Astrocyte (in vitro differentiated cells and primary cell): ENCODE results near the gene UQCRC2. TPM values are rescaled to one million over a fixed set of nuclear protein-coding genes. Genes with fewer than 3 reads are reported as not detected.
A peak's percentile ranks its signal among the peaks of the same experiment; 100 is the strongest.

ENCODE experiments used
- DNase-seq: peaks from one replicate; pipeline ENCODE4 v3.0.0-alpha.2; 2010; ENCODE audit warnings: low read depth
- FAIRE-seq: peaks from 2 replicates; lab custom pipeline; 2011; peaks lifted over from hg19 to GRCh38; lab: Jason Lieb, UNC
- H2AFZ ChIP-seq: 2 replicates; pipeline ENCODE4 v1.6.0; 2012; ENCODE audit warnings: low read depth, low read length, inconsistent platforms
- H3K27ac ChIP-seq: 2 replicates; pipeline ENCODE4 v1.5.1; 2011; ENCODE audit warnings: low read depth, low read length, inconsistent platforms
- H3K27me3 ChIP-seq: 2 replicates; pipeline ENCODE4 v1.6.0; 2011; ENCODE audit warnings: low read length, inconsistent platforms; ENCODE audit not compliant: insufficient read depth
- H3K36me3 ChIP-seq: 2 replicates; pipeline ENCODE4 v1.5.1; 2011; ENCODE audit warnings: low read length, inconsistent platforms; ENCODE audit not compliant: insufficient read depth
- H3K4me1 ChIP-seq: 2 replicates; pipeline ENCODE4 v1.5.1; 2011; ENCODE audit warnings: low read length, inconsistent platforms; ENCODE audit not compliant: insufficient read depth
- H3K4me2 ChIP-seq: 2 replicates; pipeline ENCODE4 v1.6.0; 2012; ENCODE audit warnings: low read length, inconsistent platforms
- H3K4me3 ChIP-seq: 2 replicates; pipeline ENCODE4 v1.5.1; 2011; ENCODE audit warnings: low read depth, mild to moderate bottlenecking, low read length, inconsistent platforms; ENCODE audit not compliant: insufficient read depth
- H3K79me2 ChIP-seq: 2 replicates; pipeline ENCODE4 v1.6.0; 2012; ENCODE audit warnings: mild to moderate bottlenecking, low read length, inconsistent platforms; ENCODE audit not compliant: insufficient read depth
- H3K9ac ChIP-seq: 2 replicates; pipeline ENCODE4 v1.6.0; 2012; ENCODE audit warnings: mild to moderate bottlenecking, low read length, inconsistent platforms
- H3K9me3 ChIP-seq: 2 replicates; pipeline ENCODE4 v1.5.1; 2012; ENCODE audit warnings: low read depth, mild to moderate bottlenecking, low read length, inconsistent platforms; ENCODE audit not compliant: insufficient read depth
- H4K20me1 ChIP-seq: 2 replicates; pipeline ENCODE4 v1.6.0; 2012; ENCODE audit warnings: low read length, inconsistent platforms; ENCODE audit not compliant: insufficient read depth
- H3K27ac Mint-ChIP-seq: one replicate; pipeline ENCODE4 v1.8.0; 2021; ENCODE audit warnings: mild to moderate bottlenecking, mixed read lengths; ENCODE audit not compliant: unreplicated experiment
- H3K27me3 Mint-ChIP-seq: one replicate; pipeline ENCODE4 v1.8.0; 2021; ENCODE audit warnings: low read depth, mixed read lengths; ENCODE audit not compliant: unreplicated experiment
- H3K36me3 Mint-ChIP-seq: one replicate; pipeline ENCODE4 v1.8.0; 2021; ENCODE audit warnings: low read depth, mixed read lengths; ENCODE audit not compliant: unreplicated experiment
- H3K4me1 Mint-ChIP-seq: one replicate; pipeline ENCODE4 v1.8.0; 2021; ENCODE audit warnings: low read depth, mixed read lengths; ENCODE audit not compliant: unreplicated experiment
- H3K4me3 Mint-ChIP-seq: one replicate; pipeline ENCODE4 v1.8.0; 2021; ENCODE audit warnings: mild to moderate bottlenecking, moderate library complexity, mixed read lengths; ENCODE audit not compliant: unreplicated experiment
- H3K9me3 Mint-ChIP-seq: one replicate; pipeline ENCODE4 v1.8.0; 2021; ENCODE audit warnings: mild to moderate bottlenecking, mixed read lengths; ENCODE audit not compliant: unreplicated experiment
- CTCF ChIP-seq: IDR thresholded peaks from 2 replicates; pipeline ENCODE4 v1.5.1; 2011; ENCODE audit warnings: low read depth, mild to moderate bottlenecking, inconsistent platforms, low read length, moderate library complexity; ENCODE audit not compliant: insufficient read depth
- EZH2 ChIP-seq: IDR thresholded peaks from 2 replicates; pipeline ENCODE4 v1.6.1; 2012; ENCODE audit warnings: mild to moderate bottlenecking, low read length, inconsistent platforms; ENCODE audit not compliant: insufficient read depth
- total RNA-seq: library from RNA; stranded (reverse); gene quantifications from 2 replicates; pipeline ENCODE4 v1.2.1, GENCODE V29; 2021

UQCRC2 gene
- total RNA-seq, 1 donor from 2014 or later = 169 TPM

- TF ChIP-seq CTCF = no peak
- no peak for TF ChIP-seq EZH2
- Histone ChIP-seq H3K9ac (no peak overlapping the region), H4K20me1 (peaks cover 5% of the 10 kb centered on the region), H3K36me3 (no peaks in the 10 kb centered on the region), H3K4me3 (no peak overlapping the region), H2AFZ (no peak overlapping the region), H3K27ac (no peak overlapping the region), H3K4me1 (peaks cover 14% of the 10 kb centered on the region), H3K9me3 (no peaks in the 10 kb centered on the region), H3K27me3 (peaks cover 3% of the 10 kb centered on the region), H3K4me2 (no peak overlapping the region), H3K79me2 (peaks cover 12% of the 10 kb centered on the region)
- peaks cover 5% of the 10 kb centered on the region for H3K27me3 Mint-ChIP-seq
- DNase-seq (no peak), FAIRE-seq (no peak)
- H3K9me3 Mint-ChIP-seq = no peaks in the 10 kb centered on the region
- H3K27ac Mint-ChIP-seq = no peak overlapping the region
- no peak overlapping the region for H3K4me3 Mint-ChIP-seq
- no peaks in the 10 kb centered on the region for H3K36me3 Mint-ChIP-seq
- H3K4me1 Mint-ChIP-seq = peaks cover 2% of the 10 kb centered on the region
Observed at GRCh38 chr16:22004341-22004740, 51.2 kb downstream of the UQCRC2 start.

GRCh38 chr16:22005746-22006145, 52.6 kb downstream of the UQCRC2 start:
- no peak overlapping the region for H3K4me3 Mint-ChIP-seq
- Histone ChIP-seq H3K27ac (no peak overlapping the region), H3K9me3 (no peaks in the 10 kb centered on the region), H4K20me1 (peaks cover 17% of the 10 kb centered on the region), H3K36me3 (no peaks in the 10 kb centered on the region), H2AFZ (no peak overlapping the region), H3K79me2 (peaks cover 24% of the 10 kb centered on the region), H3K9ac (no peak overlapping the region), H3K4me3 (no peak overlapping the region), H3K4me1 (peaks cover 15% of the 10 kb centered on the region), H3K27me3 (peaks cover 3% of the 10 kb centered on the region), H3K4me2 (no peak overlapping the region)
- H3K9me3 Mint-ChIP-seq = no peaks in the 10 kb centered on the region
- DNase-seq (no peak), FAIRE-seq (no peak)
- TF ChIP-seq EZH2 (no peak), CTCF (no peak)
- peaks cover 5% of the 10 kb centered on the region for H3K27me3 Mint-ChIP-seq
- no peaks in the 10 kb centered on the region for H3K36me3 Mint-ChIP-seq
- no peak overlapping the region for H3K27ac Mint-ChIP-seq
- peaks cover 2% of the 10 kb centered on the region for H3K4me1 Mint-ChIP-seq

GRCh38 chr16:22006636-22007035, 53.5 kb downstream of the UQCRC2 start:
- no peak overlapping the region for H3K27ac ChIP-seq
- Mint-ChIP-seq H3K27me3 (peaks cover 5% of the 10 kb centered on the region), H3K4me3 (peak overlapping the region; percentile 84), H3K36me3 (no peaks in the 10 kb centered on the region), H3K4me1 (no peaks in the 10 kb centered on the region), H3K27ac (no peak overlapping the region), H3K9me3 (no peaks in the 10 kb centered on the region)
- H3K4me1 ChIP-seq = peaks cover 12% of the 10 kb centered on the region
- FAIRE-seq (no peak), DNase-seq (no peak)
- H2AFZ ChIP-seq = no peak overlapping the region
- H3K9me3 ChIP-seq = no peaks in the 10 kb centered on the region
- H3K9ac ChIP-seq = no peak overlapping the region
- peaks cover 25% of the 10 kb centered on the region for H4K20me1 ChIP-seq
- H3K79me2 ChIP-seq = peaks cover 33% of the 10 kb centered on the region
- H3K4me2 ChIP-seq = peak overlapping the region; percentile 82
- no peak overlapping the region for H3K4me3 ChIP-seq
- no peaks in the 10 kb centered on the region for H3K36me3 ChIP-seq
- TF ChIP-seq EZH2 = no peak
- no peak for TF ChIP-seq CTCF
- H3K27me3 ChIP-seq = peaks cover 3% of the 10 kb centered on the region
